Measurements from ENCODE around the gene TIMM17A. TPM values are rescaled to one million over a fixed set of nuclear protein-coding genes. Genes with fewer than 3 reads are reported as not detected.

The TIMM17A gene
- total and polyA plus RNA-seq, 2 of the 8 experiments (the other 6 are each of a cell fraction or from before 2014, with no cell fraction given): 30.3 to 57.1 TPM

DNA sequence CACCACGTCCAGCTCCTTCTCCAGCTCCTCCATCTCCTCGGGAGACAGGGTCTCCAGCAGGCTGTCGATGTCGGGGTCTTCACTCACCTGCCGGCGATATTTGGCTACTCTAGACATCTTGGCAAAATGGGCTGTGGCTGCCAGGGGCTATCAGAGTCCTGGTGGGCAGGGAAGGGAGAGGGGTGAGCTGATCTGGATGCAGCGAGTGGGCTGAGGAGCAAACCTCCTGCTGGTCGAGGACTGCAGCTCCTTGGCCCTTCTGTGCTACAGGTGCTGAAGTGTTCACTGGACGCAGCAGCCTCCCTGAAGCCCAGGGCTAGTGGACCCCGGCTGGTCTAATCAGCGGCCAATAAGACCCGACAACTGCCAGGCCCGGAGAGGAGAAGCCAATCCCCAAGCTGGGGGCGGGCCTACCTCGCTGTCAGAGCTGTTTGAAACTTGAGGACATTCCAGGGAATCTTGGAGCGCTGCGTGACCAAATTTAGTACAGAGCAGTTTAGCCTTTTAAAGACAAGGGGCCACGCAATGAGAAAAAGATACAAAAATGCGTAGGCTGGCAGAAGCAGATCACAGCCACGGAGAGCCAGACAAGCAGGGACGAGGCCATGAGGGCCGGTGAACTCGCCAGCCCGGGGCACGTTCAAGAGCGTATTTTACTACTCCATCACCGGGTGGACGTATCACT is 8.9 kb upstream of the TIMM17A start, which contains the start of gene LMOD1 (continued):
- peak; percentile 31 for TF ChIP-seq EZH2 (IDR thresholded peaks at IDR 0.05; ENCODE audit: low read depth, low read length, severe bottlenecking)
- no peak for TF ChIP-seq RAD21 (IDR thresholded peaks at IDR 0.05 in 1 of 2, conservative IDR thresholded peaks at IDR 0.05 in 1 of 2; ENCODE audit: low read depth in 2 of 2, low read length in 2 of 2)
- TF ChIP-seq SIN3A (conservative IDR thresholded peaks at IDR 0.05 in 1 of 2, IDR thresholded peaks at IDR 0.05 in 1 of 2; ENCODE audit: low read depth in 1 of 2, low read length in 2 of 2): peak in 1 of 2 experiments; percentile 28; a peak in 1 of 4 replicates
- TF ChIP-seq BRCA1 (IDR thresholded peaks at IDR 0.05; ENCODE audit: low read depth, low read length): no peak
- TF ChIP-seq SUZ12 (IDR thresholded peaks at IDR 0.05; ENCODE audit: low read length): no peak
- peak; percentile 9; the same call in 1 of the 2 replicates for TF ChIP-seq SP2 (IDR thresholded peaks at IDR 0.05; ENCODE audit: low read length)
- TF ChIP-seq KDM4A (IDR thresholded peaks at IDR 0.05; ENCODE audit: low read depth, low read length, severe bottlenecking): peak; percentile 7
